ENCODE results near the gene FBXW12. TPM values are rescaled to one million over a fixed set of nuclear protein-coding genes. Genes with fewer than 3 reads are reported as not detected.

The FBXW12 gene, protein sequence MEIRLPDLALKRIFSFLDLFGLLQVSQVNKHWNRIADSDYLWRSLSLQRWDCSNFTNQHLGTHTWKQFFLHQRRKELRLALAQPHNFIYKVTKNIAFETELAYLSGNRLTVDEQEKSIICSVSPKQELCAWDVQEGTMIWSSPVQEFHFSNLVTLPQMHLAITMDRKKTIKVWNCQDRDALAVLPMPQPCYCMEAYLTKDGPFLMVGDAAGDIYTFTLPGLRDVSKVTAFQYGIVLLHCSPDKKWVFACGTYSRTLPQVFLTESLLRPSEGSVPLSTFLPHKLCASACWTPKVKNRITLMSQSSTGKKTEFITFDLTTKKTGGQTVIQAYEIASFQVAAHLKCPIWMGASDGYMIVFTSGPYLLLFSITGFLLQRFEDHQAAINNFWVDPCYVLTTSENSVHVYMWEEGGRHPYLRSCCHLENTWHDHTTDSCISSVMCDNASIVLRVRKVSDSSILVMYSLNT
- not detected in 5 replicates for total RNA-seq (2022; extraction: Qiagen RNA extraction; ENCODE audit: low read depth)

DNA sequence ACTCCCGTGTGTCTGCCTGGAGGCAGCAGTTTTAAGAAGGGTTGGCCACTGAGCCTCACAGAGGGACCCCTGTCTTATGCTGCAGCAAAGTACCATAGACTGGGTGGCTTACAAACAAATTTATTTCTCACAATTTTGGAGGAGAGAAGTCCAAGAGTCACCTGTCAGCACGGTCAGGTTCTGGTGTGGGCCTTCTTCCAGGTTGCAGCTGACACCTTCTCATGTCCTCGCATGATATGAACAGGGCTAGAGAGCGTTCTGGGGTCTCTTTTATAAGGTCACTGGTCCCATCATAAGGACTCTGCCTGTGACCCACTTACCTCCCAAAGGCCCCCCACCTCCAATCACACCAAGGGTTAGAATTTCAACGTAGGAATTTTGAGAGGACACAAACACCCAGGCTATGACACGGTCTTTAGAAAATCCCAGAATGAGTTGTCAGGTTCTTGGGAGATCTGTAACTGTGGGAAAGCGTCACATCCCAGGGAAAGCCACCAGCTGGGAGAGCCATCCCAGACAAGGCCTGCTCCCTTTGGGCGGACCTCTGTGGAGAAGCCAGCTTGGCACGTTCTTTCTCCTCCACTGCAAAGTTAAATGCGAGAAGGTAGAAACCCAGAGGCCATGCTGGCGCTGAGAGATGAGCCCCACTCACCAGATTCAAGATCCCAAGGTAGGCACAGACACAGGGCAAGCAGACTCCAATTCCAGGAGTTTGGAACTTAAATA is at the start of gene FBXW12:
Gene FBXW12 (plus strand): TSS at position 569 of the 726 bp plus-strand sequence. CDS start 549 bp downstream, outside the sequence.

DNA sequence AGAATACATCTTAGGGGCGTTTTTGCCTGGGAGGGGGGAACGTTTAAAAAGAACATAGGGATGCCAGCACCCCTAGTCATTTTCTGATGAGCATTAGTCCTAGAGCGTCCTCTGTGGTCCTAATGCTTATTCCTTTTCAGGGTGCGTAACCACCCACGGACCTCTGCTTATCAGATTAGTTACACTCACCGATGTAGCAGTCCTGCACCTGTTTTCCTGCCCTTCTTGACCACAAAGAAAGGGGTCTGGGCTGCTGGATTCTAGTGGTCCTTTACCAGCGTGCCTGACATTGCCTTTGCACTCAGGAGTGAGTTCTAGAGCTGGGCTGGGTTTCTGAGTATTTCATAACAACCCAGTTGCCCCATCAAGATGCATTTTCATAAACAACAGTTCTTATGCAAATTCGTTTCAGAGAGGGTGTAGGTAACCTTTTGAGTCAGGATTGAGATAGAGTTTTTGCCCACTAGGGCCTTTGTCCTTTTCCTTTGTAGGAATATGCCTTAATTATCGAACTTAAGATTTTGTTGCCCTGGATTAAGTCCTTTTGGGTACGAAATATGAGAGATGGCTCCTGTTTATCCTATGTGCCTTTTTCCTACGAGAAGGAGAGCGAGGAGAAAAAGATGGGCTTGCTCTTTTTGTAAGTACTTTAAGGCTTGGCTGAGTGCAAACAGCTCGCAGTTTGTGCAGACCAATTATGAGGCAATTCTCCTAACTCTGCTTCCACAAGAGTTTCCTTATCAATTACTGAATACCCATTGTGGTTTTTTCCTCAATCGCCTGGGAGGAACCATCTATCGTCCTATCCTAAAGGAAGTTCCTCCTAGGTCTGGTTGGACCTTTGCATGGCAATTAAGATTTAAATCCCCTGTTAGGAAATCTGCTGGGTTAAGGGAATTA is 38.4 kb upstream of the FBXW12 start, which contains the start of gene SPINK8:
Gene SPINK8 (minus strand): TSS at position 316 of the 900 bp plus-strand sequence. CDS start 5,320 bp downstream, outside the sequence.

DNA sequence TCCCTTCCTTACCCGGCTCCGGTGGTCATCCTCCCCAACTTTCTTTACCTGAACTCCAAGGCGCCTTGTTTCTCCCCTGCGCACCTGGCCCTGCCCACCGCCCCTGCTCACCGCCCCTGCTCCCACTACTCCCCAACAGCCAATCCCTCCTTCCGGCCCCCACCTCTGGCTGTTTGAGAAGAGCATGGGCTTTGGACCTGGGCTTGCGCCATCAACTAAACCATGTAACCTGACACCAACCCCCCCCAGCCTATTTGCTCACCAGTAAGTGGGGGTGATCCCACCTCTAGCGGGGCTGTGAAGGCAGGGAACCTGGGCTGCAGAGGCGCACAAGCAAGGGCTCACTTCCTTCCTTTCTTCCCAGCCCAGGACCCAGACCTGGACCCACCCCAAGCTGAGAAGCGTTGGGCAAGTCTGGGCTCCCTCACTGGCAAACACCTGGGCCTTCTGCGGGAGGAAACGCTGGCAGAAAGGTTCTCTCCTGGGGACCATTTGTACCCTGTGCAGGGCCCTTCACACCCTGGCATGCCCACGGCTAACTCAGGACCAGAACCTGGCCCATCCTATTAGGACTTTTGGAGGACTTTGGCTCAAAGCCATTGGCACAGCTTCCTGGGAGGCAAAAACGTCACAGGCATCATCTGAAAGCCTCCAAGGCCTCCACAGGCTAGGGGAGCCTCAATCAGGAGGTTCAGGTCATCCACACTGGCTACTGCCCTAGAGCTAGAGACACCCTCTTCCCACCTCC is 58.1 kb downstream of the FBXW12 start, which contains the start of gene PLXNB1:
Gene PLXNB1 (minus strand): TSS at position 127 of the 748 bp plus-strand sequence. CDS start 5,475 bp downstream, outside the sequence.

DNA sequence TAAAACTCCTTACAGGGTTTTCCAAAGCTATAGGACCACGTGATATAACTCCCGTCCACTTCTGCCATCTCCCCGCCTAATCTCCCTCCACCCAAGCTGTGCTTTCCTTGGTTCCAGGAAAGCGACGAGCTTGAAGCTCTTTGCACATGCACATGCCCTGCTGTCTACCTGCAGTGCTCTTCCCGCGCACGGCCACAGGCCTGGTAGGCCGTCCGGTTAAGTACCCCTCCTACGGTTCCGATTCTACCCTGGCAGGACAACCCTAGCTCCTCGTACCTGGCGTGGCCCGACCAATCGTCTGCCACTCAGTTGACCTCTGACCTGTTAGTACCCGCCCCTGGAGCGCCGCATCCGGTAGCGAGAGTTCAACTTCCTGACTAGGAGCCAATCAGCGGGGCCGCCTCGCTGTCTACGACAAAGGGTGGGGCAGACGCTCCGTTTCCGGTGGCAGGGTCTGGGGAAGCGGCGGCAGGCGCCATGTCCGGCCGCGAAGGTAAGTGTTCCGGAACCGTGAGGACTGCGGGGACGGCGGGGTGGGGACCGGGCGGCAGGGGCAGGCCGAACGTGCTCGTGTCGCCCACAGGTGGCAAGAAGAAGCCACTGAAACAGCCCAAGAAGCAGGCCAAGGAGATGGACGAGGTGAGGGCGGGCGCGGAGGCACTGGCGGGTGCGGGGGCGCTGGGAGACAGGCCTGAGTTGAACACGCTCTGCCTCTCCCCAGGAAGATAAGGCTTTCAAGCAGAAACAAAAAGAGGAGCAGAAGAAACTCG is 68.0 kb downstream of the FBXW12 start, which contains the start of the genes CCDC51 and TMA7:
Gene CCDC51 (minus strand): TSS at position 300 of the 770 bp plus-strand sequence. CDS start 4,991 bp downstream, outside the sequence.
Gene TMA7 (plus strand): TSS at position 438 of the 770 bp plus-strand sequence. CDS start 40 bp downstream, at position 478.

Other genes with a start within 250 kb of the FBXW12 start
- 10.6 to 13.4 TPM (median 11.1 TPM) in 5 replicates for gene CDC25A, start 183.8 kb upstream of the FBXW12 start, total RNA-seq (2022; extraction: Qiagen RNA extraction; ENCODE audit: low read depth)
- not detected in 5 replicates for gene CAMP, start 148.7 kb upstream of the FBXW12 start, total RNA-seq (2022; extraction: Qiagen RNA extraction; ENCODE audit: low read depth)
- gene ZNF589, start 131.1 kb upstream of the FBXW12 start, total RNA-seq (2022; extraction: Qiagen RNA extraction; ENCODE audit: low read depth): 2.6 to 2.9 TPM (median 2.7 TPM) in 5 replicates
- 23.1 to 30.2 TPM (median 23.6 TPM) in 5 replicates for gene NME6, start 70.9 kb upstream of the FBXW12 start, total RNA-seq (2022; extraction: Qiagen RNA extraction; ENCODE audit: low read depth)
- not detected in 5 replicates for gene SPINK8, start 38.6 kb upstream of the FBXW12 start, total RNA-seq (2022; extraction: Qiagen RNA extraction; ENCODE audit: low read depth)
- 13.2 to 15.8 TPM (median 15.1 TPM) in 5 replicates for gene PLXNB1, start 57.9 kb downstream of the FBXW12 start, total RNA-seq (2022; extraction: Qiagen RNA extraction; ENCODE audit: low read depth)
- gene CCDC51, start 67.9 kb downstream of the FBXW12 start, total RNA-seq (2022; extraction: Qiagen RNA extraction; ENCODE audit: low read depth): 25.1 to 28.0 TPM (median 27.4 TPM) in 5 replicates
- gene TMA7, start 68.0 kb downstream of the FBXW12 start, total RNA-seq (2022; extraction: Qiagen RNA extraction; ENCODE audit: low read depth): 277 to 368 TPM (median 288 TPM) in 5 replicates
- gene ATRIP, start 74.5 kb downstream of the FBXW12 start, total RNA-seq (2022; extraction: Qiagen RNA extraction; ENCODE audit: low read depth): 7.3 to 9.8 TPM (median 9.4 TPM) in 5 replicates
- 112 to 141 TPM (median 121 TPM) in 5 replicates for gene SHISA5, start 132.0 kb downstream of the FBXW12 start, total RNA-seq (2022; extraction: Qiagen RNA extraction; ENCODE audit: low read depth)
- 15.6 to 24.2 TPM (median 17.2 TPM) in 5 replicates for gene PFKFB4, start 184.6 kb downstream of the FBXW12 start, total RNA-seq (2022; extraction: Qiagen RNA extraction; ENCODE audit: low read depth)
- gene UCN2, start 191.6 kb downstream of the FBXW12 start, total RNA-seq (2022; extraction: Qiagen RNA extraction; ENCODE audit: low read depth): 8.8 to 14.2 TPM (median 10.2 TPM) in 5 replicates
- 139 to 257 TPM (median 204 TPM) in 5 replicates for gene COL7A1, start 223.1 kb downstream of the FBXW12 start, total RNA-seq (2022; extraction: Qiagen RNA extraction; ENCODE audit: low read depth)
- gene UQCRC1, start 237.4 kb downstream of the FBXW12 start, total RNA-seq (2022; extraction: Qiagen RNA extraction; ENCODE audit: low read depth): 171 to 237 TPM (median 183 TPM) in 5 replicates
- not detected in 5 replicates for gene TMEM89, start 249.6 kb downstream of the FBXW12 start, total RNA-seq (2022; extraction: Qiagen RNA extraction; ENCODE audit: low read depth)